CD14-positive monocyte (primary cell): ENCODE data around the gene SYNDIG1. TPM values are rescaled to one million over a fixed set of nuclear protein-coding genes. Genes with fewer than 3 reads are reported as not detected.

ENCODE experiments used
- DNase-seq, 3 donors: peaks; one replicate each; pipeline ENCODE4 v3.0.0-alpha.2; 2011 to 2022
- H2AFZ ChIP-seq: 2 replicates; pipeline ENCODE4 v1.6.0; 2012; ENCODE audit warnings: mild to moderate bottlenecking, low read depth, low read length, inconsistent platforms; ENCODE audit not compliant: insufficient read depth, poor library complexity, severe bottlenecking
- H3K27ac ChIP-seq, 2 donors: 1 replicate in 1 of 2; 2 replicates in 1 of 2; pipeline ENCODE4 v1.5.1; 2012 to 2013; ENCODE audit warnings: low read length in 2 of 2, control low read depth in 1 of 2, inconsistent platforms in 1 of 2, low read depth in 1 of 2, mild to moderate bottlenecking in 1 of 2
- H3K27me3 ChIP-seq, 2 donors: one replicate each; pipeline versions ENCODE4 v1.6.0 to v1.6.1; 2011 to 2013; ENCODE audit warnings: low read length in 2 of 2; ENCODE audit not compliant: control insufficient read depth in 2 of 2, insufficient read depth in 2 of 2
- H3K36me3 ChIP-seq, 2 donors: replicated peaks in 1 of 2; 1 replicate in 1 of 2; 2 replicates in 1 of 2; pipeline versions ENCODE4 v1.5.1 to v1.6.1; 2012 to 2013; ENCODE audit warnings: low read length in 2 of 2, control low read depth in 1 of 2, inconsistent platforms in 1 of 2, mild to moderate bottlenecking in 1 of 2; ENCODE audit not compliant: insufficient read depth in 2 of 2, control insufficient read depth in 1 of 2
- H3K4me1 ChIP-seq, 2 donors: 1 replicate in 1 of 2; 2 replicates in 1 of 2; pipeline versions ENCODE4 v1.5.1 to v1.6.1; 2012 to 2013; ENCODE audit warnings: low read length in 2 of 2, control low read depth in 1 of 2, inconsistent platforms in 1 of 2, mild to moderate bottlenecking in 1 of 2, moderate library complexity in 1 of 2; ENCODE audit not compliant: insufficient read depth in 2 of 2, control insufficient read depth in 1 of 2
- H3K4me2 ChIP-seq: replicated peaks from 2 replicates; pipeline ENCODE3; 2012; ENCODE audit warnings: low read length, moderate library complexity, mild to moderate bottlenecking; ENCODE audit not compliant: poor library complexity, severe bottlenecking; ENCODE audit errors: extremely low read depth
- H3K4me3 ChIP-seq, 3 experiments: fragments of 200-600 bp in 1 of 3; sonication (generic) in 1 of 3; replicated peaks in 1 of 3; 1 replicate in 2 of 3; 2 replicates in 1 of 3; pipeline ENCODE4 v1.5.1; 2011 to 2013; ENCODE audit warnings: low read length in 3 of 3, mild to moderate bottlenecking in 3 of 3, control low read depth in 2 of 3, low read depth in 2 of 3, inconsistent platforms in 1 of 3, moderate library complexity in 1 of 3
- H3K79me2 ChIP-seq: 2 replicates; pipeline ENCODE4 v1.6.0; 2012; ENCODE audit warnings: mild to moderate bottlenecking, control low read depth, inconsistent platforms, low read length, moderate library complexity; ENCODE audit not compliant: insufficient read depth
- H3K9ac ChIP-seq: 2 replicates; pipeline ENCODE4 v1.6.0; 2017; ENCODE audit warnings: low read length, mild to moderate bottlenecking; ENCODE audit not compliant: insufficient read depth, poor library complexity, severe bottlenecking
- H3K9me3 ChIP-seq, 2 donors: replicated peaks in 1 of 2; 1 replicate in 1 of 2; 2 replicates in 1 of 2; pipeline versions ENCODE4 v1.5.1 to v1.6.1; 2012 to 2013; ENCODE audit warnings: low read length in 2 of 2, control low read depth in 1 of 2; ENCODE audit not compliant: control insufficient read depth in 1 of 2, insufficient read depth in 1 of 2
- H4K20me1 ChIP-seq: 2 replicates; pipeline ENCODE4 v1.6.0; 2012; ENCODE audit warnings: mild to moderate bottlenecking, low read length, control low read depth, moderate library complexity; ENCODE audit not compliant: insufficient read depth
- H3K27ac Mint-ChIP-seq, 7 donors: one replicate each; pipeline ENCODE4 v1.8.0; 2020; ENCODE audit warnings: mild to moderate bottlenecking in 7 of 7, mixed read lengths in 7 of 7, moderate library complexity in 6 of 7, inconsistent platforms in 2 of 7
- H3K27me3 Mint-ChIP-seq, 3 donors: one replicate each; pipeline ENCODE4 v1.8.0; 2021 to 2022; ENCODE audit warnings: low read depth in 3 of 3, mild to moderate bottlenecking in 3 of 3, mixed read lengths in 3 of 3, moderate library complexity in 3 of 3, inconsistent platforms in 1 of 3
- H3K36me3 Mint-ChIP-seq, 2 donors: one replicate each; pipeline ENCODE4 v1.8.0; 2020; ENCODE audit warnings: mixed read lengths in 2 of 2, inconsistent platforms in 1 of 2, mild to moderate bottlenecking in 1 of 2
- H3K4me1 Mint-ChIP-seq: one replicate; pipeline ENCODE4 v1.8.0; 2020; ENCODE audit warnings: mild to moderate bottlenecking, mixed read lengths
- H3K4me3 Mint-ChIP-seq, 2 donors: one replicate each; pipeline ENCODE4 v1.8.0; 2020; ENCODE audit warnings: mild to moderate bottlenecking in 2 of 2, mixed read lengths in 2 of 2, moderate library complexity in 1 of 2
- H3K9me3 Mint-ChIP-seq, 7 donors: one replicate each; pipeline ENCODE4 v1.8.0; 2020 to 2022; ENCODE audit warnings: mixed read lengths in 7 of 7, mild to moderate bottlenecking in 6 of 7, moderate library complexity in 6 of 7, inconsistent platforms in 2 of 7
- WGBS: methylation state at CpG from one replicate; pipeline ENCODE4 v1.1.5; 2013; ENCODE audit warnings: missing lambda C conversion rate; ENCODE audit not compliant: insufficient coverage; 5-methylcytosine and 5-hydroxymethylcytosine counted together
- intact Hi-C, 2 donors: fragments of 100-400 bp; cut with micrococcal nuclease; formaldehyde crosslinking; loops; one replicate each; pipeline versions ENCODE4 v1.15.0 to v1.15.1; 2023
- polyA plus RNA-seq, 3 donors: library from polyadenylated mRNA; depleted of rRNA in 1 of 3; unstranded in 2 of 3; stranded (reverse) in 1 of 3; fragments of 300-500 nt in 2 of 3; fragments of >200 nt in 1 of 3; fragmentation: Illumina TruSeq in 2 of 3; gene quantifications; 1 replicate in 2 of 3; 2 replicates in 1 of 3; pipeline ENCODE4 v1.2.3, GENCODE V29; 2012 to 2021
- TF ChIP-seq, protein P1 (sequence below): fragments of 200-600 bp; IDR thresholded peaks from one replicate; pipeline ENCODE4 v1.8.0; 2022; ENCODE audit warnings: antibody characterized with exemption, mild to moderate bottlenecking

Gene SYNDIG1
- polyA plus RNA-seq, 3 donors: not detected

DNA sequence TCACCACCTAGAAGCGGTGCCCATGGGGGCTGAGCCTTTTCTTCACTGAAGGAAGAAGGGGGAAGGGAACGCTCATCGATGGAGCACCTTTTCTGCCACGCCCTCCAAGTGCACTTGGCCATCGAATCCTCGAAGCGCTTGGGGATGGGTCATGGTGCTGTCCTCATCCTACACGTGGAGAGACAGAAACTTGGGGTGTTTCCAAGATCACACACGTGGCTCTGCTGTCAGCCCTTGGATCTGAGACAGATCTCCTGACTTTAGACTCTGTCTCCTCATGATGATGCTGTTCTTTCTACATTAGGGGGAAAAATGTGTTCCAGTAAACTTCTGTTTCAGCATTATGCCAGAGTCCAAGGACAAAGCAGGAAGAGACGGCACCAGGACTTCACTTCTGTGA is 78.5 kb downstream of the SYNDIG1 start:
- peaks cover 0 to 12% (median 3%) of the 10 kb centered on the region in 7 donors for H3K9me3 Mint-ChIP-seq
- H3K9ac ChIP-seq: no peak overlapping the region
- no peak overlapping the region for H3K27ac Mint-ChIP-seq
- no peaks in the 10 kb centered on the region for H3K27me3 ChIP-seq
- H4K20me1 ChIP-seq: no peaks in the 10 kb centered on the region
- H3K4me3 ChIP-seq: no peak overlapping the region
- no peaks in the 10 kb centered on the region for H3K4me1 ChIP-seq
- no peak overlapping the region for H3K27ac ChIP-seq
- no peaks in the 10 kb centered on the region for H3K36me3 ChIP-seq
- intact Hi-C loops: no loop called here
- no peaks in the 10 kb centered on the region for H3K36me3 Mint-ChIP-seq
- H3K4me1 Mint-ChIP-seq: no peaks in the 10 kb centered on the region
- no peak overlapping the region for H3K4me2 ChIP-seq
- peaks cover 0 to 6% (median 4%) of the 10 kb centered on the region in 3 donors for H3K27me3 Mint-ChIP-seq
- H3K79me2 ChIP-seq: no peaks in the 10 kb centered on the region
- no peak overlapping the region for H2AFZ ChIP-seq
- H3K9me3 ChIP-seq: peaks cover 0 to 3% of the 10 kb centered on the region in 2 donors
- TF ChIP-seq, protein P1, sequence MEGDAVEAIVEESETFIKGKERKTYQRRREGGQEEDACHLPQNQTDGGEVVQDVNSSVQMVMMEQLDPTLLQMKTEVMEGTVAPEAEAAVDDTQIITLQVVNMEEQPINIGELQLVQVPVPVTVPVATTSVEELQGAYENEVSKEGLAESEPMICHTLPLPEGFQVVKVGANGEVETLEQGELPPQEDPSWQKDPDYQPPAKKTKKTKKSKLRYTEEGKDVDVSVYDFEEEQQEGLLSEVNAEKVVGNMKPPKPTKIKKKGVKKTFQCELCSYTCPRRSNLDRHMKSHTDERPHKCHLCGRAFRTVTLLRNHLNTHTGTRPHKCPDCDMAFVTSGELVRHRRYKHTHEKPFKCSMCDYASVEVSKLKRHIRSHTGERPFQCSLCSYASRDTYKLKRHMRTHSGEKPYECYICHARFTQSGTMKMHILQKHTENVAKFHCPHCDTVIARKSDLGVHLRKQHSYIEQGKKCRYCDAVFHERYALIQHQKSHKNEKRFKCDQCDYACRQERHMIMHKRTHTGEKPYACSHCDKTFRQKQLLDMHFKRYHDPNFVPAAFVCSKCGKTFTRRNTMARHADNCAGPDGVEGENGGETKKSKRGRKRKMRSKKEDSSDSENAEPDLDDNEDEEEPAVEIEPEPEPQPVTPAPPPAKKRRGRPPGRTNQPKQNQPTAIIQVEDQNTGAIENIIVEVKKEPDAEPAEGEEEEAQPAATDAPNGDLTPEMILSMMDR: no peak
- DNase-seq: no peak
- whole genome bisulfite sequencing: 95% methylated on average over 9 of the region's 10 CpGs
- H3K4me3 Mint-ChIP-seq: no peak overlapping the region

DNA sequence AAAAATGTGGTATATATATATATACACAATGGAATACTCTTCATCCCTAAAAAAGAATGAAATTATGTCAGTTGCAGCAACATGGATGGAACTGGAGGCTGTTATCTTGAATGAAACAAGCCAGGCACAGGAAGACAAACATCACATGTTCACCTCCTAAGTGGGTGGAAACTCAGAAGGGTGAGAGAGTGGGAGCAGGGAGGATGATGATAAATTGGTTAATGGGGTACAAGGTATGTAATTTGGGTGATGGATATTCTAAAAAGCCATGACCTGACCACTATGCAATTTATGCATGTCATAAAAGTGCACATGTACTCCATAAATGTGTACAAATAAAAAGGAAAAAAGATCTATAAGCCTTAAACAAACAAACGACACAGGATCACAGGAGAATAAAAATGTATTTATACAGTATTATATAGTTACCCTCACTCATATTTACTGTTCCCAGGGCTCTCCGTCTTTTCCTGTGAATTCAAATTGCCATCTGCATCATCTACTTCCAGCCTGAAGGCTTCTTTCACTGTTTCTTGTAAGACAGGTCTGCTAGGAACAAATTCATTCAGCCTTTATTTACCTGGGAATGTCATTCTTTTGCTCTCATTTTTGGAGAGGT is 89.8 kb downstream of the SYNDIG1 start:
- no peak for DNase-seq
- H3K4me1 ChIP-seq: no peaks in the 10 kb centered on the region
- intact Hi-C loops: no loop called here
- H2AFZ ChIP-seq: no peak overlapping the region
- H3K36me3 Mint-ChIP-seq: no peaks in the 10 kb centered on the region
- H3K27ac ChIP-seq: no peak overlapping the region
- TF ChIP-seq, protein P1: no peak
- no peaks in the 10 kb centered on the region for H3K79me2 ChIP-seq
- no peak overlapping the region for H3K9ac ChIP-seq
- H3K4me2 ChIP-seq: no peak overlapping the region
- H3K4me3 ChIP-seq: no peak overlapping the region
- H3K4me1 Mint-ChIP-seq: no peaks in the 10 kb centered on the region
- H4K20me1 ChIP-seq: no peaks in the 10 kb centered on the region
- peaks cover 18 to 24% of the 10 kb centered on the region in 2 donors for H3K9me3 ChIP-seq
- H3K27me3 ChIP-seq: no peaks in the 10 kb centered on the region
- H3K27me3 Mint-ChIP-seq: peaks cover 0 to 3% (median 0%) of the 10 kb centered on the region in 3 donors
- no CpG with 5 or more reads among the region's 2 CpGs for WGBS
- H3K9me3 Mint-ChIP-seq: peaks cover 10 to 36% (median 22%) of the 10 kb centered on the region in 7 donors
- no peak overlapping the region for H3K27ac Mint-ChIP-seq
- H3K36me3 ChIP-seq: no peaks in the 10 kb centered on the region
- H3K4me3 Mint-ChIP-seq: no peak overlapping the region
